ENCODE measurements around the gene GRK5.

Gene GRK5

GRCh38 chr10:119323085-119324016 is 116.0 kb downstream of the GRK5 start:
- DNase-seq = no peak

DNA sequence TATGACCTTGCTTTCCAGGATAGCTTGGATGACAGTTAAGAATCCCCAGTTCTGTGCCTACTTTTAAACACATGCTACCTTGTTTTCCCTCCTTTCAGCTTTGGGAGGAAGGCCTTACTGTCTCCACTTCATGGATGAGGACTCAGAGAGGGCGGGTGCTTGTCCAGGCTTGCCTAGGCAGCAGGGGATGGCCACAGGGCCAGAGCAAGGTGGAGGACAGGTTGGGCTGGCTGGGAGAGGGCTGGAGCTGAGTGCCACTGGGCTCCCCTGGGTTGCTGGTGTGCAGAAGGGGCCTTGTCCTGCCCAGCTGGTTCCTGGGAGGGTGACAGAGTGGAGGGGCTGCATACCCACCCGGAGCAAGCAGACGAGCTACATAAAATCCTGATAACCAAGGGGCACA is 117.8 kb downstream of the GRK5 start:
- DNase-seq = no peak

GRCh38 chr10:119326167-119326566 is 118.8 kb downstream of the GRK5 start:
- DNase-seq = no peak

GRCh38 chr10:119327096-119327745 is 119.8 kb downstream of the GRK5 start:
- no peak for DNase-seq

DNA sequence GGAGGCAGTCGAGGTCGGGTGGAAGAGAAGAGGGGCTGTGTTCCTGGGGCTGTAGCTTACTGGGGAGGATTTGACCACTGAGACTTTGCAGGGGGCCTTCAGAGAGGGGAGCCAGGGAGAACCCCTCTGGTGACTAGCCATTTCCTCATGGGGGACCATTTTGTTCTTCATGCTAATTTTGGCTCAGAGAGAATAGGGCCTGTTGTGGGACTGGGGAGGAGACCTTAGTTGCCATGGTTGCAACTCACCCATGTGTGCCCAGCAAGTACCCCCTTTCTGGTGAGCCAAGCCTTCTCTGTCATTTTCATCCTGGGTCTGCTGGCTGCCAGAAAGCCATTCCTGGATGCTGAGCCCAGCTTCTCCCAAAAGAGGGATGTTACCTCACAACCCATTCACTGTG is 120.9 kb downstream of the GRK5 start:
- no peak for DNase-seq

GRCh38 chr10:119330342-119330741 is 123.0 kb downstream of the GRK5 start:
- no peak for DNase-seq

DNA sequence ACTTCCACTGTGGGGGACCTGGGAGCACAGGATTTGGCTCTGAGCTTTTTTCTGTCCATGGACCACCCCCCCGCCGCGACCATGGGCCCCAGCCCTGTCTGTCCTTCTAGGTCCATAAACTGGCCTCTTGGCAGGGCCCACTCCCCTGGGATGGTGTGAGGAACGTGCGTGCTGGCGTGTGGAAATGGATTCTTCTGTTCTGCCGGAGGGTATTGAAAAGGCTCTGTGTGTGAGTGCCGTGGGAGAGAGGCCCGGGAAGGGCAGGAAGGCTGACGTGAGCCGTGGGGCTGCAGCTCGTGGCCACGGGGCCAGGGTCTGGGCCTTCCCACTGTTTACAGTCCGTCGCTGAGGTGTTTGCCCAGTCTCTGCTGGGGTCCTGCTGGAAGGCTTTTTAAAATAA is 123.7 kb downstream of the GRK5 start:
- no peak for DNase-seq

GRCh38 chr10:119333146-119333792 is 125.9 kb downstream of the GRK5 start:
- no peak for DNase-seq

DNA sequence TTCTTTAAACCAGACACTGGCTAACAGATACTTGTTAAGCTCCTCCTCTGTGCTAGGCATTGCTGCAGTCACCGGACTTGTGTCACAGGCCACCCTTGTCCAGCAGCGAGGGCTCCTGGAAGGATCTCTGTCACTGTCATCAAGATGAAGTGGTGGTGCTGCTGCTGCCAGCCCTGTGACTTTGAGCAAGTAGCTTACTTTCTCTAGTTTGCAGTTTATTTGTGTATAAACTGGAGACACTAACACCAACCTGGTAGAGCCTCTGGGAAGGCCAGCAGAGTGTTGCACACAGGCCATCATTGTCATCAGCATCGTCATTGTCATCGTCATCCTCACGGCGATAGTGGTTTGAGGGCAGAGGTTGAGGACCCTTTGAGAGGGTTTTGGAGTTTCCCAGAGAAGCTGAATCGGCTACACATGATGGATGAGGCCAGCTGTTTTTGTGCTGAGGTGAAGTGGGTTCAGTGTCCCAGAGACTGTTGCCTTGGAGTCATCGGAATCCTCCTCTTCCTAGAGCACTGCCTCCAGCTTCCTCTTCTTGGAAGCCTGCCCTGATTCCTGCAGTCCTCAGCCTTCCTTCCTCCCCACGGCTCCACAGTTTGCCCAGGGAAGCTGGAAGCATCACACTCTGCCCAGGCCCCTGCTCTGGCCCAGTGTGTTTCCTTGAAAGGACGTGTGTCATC is 128.4 kb downstream of the GRK5 start:
- no peak for DNase-seq

DNA sequence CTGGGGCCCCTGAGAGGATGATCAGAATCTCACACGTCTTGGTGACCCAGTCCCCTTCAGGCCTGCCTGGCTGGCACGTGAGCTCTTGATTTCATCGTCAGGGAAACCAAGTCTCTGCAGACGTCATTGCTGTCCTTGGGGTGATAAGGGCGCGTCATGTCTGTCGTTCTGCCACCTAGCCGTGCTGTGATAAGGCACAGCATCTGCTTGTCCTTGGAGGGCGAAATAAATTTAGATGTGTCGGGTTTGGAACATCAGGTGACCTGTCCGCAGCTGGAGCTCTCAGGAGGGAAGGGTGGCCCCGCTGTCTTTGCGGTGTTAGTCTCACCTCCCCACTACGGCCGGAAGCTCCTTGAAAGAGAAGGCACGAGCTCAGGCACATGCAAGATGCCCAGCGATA is 129.2 kb downstream of the GRK5 start:
- DNase-seq = no peak

GRCh38 chr10:119337223-119337622 is 129.9 kb downstream of the GRK5 start:
- DNase-seq = no peak

DNA sequence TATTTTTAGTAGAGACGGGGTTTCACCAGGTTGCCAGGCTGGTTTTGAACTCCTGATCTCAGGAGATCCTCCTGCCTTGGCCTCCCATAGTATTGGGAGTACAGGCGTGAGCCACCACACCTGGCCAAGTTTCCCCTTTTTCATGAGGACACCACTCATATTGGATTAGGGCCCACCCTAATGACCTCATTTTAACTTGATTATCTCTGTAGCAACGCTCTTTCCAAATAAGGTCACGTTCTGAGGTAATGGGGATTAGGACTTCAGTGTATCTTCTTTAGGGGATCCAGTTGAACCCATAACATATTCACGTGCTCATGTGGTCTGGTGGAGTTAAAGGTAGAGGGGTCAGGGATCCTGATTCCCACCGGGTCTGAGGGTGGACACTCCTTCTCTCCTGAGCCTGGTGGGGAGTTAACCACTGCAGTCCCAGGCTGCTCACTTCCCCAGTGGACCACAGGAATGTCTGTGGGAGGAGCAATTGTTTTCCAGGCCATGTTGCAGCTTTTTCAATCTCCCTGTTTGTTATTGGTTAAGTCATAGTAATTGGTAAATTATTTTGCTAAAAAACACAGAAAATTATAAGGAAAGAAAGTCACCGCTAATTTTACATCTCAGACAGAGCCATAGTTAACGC is 130.5 kb downstream of the GRK5 start:
- DNase-seq = no peak

DNA sequence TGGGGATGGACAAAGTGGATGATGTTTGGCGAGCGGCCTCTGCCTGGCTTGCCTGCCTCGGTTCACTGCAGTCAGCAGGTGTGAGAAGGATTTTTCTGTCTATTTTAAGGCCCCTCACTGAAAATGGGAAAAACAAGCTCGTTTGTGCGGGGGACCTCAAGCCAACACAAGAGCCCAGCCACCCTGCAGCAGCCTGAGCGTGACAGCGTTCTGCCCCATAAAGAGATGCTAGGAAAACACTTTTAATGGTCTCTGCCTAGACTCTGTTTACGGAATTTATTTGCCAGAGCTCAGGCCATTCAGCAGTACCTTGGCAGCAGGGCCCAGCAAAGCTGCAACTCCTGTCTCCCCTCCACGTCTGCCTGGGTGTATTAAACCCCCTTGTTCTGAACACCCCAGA is 131.7 kb downstream of the GRK5 start:
- DNase-seq = no peak

DNA sequence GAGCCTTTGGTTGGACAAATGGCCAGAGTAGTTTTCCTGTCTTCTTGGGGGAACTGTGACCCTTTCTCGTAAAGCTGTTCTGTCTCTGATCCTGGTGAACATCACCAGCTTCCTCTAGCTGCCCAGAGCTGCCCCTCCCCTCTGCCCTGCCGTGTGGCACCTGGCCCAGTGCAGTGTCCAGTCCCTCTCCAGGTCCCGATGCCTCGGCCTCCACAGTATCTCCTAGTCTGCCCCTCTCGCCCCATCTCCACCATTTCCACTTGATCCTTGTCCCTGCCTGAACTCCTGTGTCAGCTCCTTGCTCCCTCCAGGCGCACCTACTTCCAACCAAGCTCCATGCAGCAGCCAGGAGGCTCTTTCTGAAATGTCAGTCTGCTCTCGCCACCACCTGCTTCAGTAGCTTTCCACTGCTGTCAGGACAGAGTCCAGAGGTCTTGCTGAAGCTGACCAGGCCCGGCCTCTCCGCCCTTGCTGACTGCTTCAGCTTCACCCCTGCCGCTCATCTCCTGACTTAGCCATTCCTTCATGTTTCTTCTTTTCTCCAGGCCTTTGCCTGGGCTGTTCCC is 133.6 kb downstream of the GRK5 start:
- DNase-seq = no peak

GRCh38 chr10:119341459-119342301 is 134.3 kb downstream of the GRK5 start:
- DNase-seq = no peak

DNA sequence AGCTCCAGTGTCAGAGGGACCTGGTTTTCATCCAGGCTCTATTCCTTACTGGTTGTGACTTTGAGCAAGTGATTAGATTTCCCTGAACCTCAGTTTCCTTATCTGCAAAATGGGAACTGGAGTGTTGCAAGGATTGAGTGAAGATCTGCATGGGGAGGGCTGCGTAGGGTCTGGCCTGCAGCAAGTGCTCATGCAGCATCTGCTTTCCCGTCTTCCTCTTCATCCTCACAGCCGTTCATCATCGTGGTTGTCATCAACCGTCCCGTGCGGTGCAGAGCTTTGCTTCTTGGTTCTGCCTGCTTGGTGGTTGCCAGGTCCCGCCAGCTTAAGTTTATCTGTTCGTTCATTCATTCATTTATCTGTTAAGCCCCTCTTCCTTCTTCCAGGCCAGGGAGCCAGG is 135.0 kb downstream of the GRK5 start:
- no peak for DNase-seq

DNA sequence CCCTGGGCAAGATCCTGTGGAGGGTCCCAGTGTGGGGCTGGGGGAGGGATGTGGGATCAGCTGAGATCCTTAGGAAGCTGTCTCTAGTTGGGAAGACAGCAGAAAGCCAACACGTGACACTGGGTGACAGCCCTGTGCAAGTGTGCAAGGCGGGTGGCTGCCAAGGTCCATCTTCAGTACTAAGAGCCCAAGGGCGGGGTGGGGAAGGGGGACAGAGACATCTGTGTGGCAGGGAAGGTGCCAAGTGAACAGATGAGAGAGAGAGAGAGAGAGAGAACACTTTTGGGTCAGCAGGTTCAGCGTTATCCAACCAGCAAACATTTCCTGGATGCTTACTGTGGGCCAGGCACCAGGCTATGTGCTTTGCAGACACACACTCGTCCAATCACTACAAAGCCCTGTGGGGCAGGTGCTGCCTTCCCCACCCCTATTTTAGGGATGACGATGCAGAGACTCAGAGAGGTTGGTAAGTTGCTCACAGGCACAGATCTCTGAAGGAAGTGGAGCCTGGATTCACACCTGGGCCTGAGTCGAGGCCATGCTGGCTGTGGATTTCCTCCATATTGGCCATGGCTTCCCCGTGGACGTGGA is 135.7 kb downstream of the GRK5 start:
- DNase-seq = no peak

DNA sequence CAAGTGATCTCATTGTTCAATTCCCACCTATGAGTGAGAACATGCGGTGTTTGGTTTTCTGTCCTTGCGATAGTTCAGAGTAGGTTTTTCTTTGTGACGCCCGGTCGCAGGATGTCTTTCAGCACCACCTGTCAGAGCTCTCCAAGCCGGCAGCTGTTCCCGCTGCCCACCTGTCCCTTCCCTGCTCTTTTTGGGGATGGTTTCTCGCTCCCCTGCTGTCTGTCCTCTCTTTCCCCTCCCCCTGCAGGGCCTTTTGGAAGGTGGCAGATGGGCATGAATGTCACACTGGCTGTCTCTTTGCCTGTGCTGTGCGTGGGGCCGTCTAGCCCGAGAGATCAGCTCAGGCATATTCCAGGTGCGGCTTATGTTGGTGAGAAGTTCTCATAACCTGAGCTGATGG is 137.0 kb downstream of the GRK5 start:
- no peak for DNase-seq

GRCh38 chr10:119346095-119346832 is 138.9 kb downstream of the GRK5 start:
- no peak for DNase-seq

All from GF-D8 (cell line).